Left ventricle myocardium inferior (tissue), 1 donor: Measurements from ENCODE around the gene DAD1. TPM values are rescaled to one million over a fixed set of nuclear protein-coding genes. Genes with fewer than 3 reads are reported as not detected.
A peak's percentile ranks its signal among the peaks of the same experiment; 100 is the strongest.

ENCODE experiments used
- DNase-seq: peaks from one replicate; pipeline ENCODE4 v3.0.0-alpha.2; 2020
- H3K27ac ChIP-seq: fragments of 200-600 bp; replicated peaks from 2 replicates; pipeline ENCODE4 v1.8.0; 2021
- H3K27me3 ChIP-seq: fragments of 200-600 bp; 2 replicates; pipeline ENCODE4 v1.8.0; 2021; ENCODE audit warnings: low read depth
- H3K36me3 ChIP-seq: fragments of 200-600 bp; 2 replicates; pipeline ENCODE4 v1.8.0; 2021
- H3K4me1 ChIP-seq: fragments of 200-600 bp; 2 replicates; pipeline ENCODE4 v1.8.0; 2021
- H3K4me3 ChIP-seq: fragments of 200-600 bp; 2 replicates; pipeline ENCODE4 v1.8.0; 2021; ENCODE audit warnings: mild to moderate bottlenecking, moderate library complexity
- H3K9me3 ChIP-seq: fragments of 200-600 bp; replicated peaks from 2 replicates; pipeline ENCODE4 v1.8.0; 2021
- CTCF ChIP-seq: fragments of 200-600 bp; IDR thresholded peaks from 2 replicates; pipeline ENCODE4 v1.8.0; 2021; ENCODE audit warnings: antibody characterized with exemption, mild to moderate bottlenecking, borderline replicate concordance
- intact Hi-C: fragments of 100-400 bp; cut with micrococcal nuclease; formaldehyde crosslinking; loops from one replicate; pipeline ENCODE4 v1.11.0; 2022
- total RNA-seq: library from RNA; stranded (reverse); fragmentation: NEBNext Ultra II Directional; extraction: Animal tissue kit (Norgen Biotek cat#: 25700); gene quantifications from one replicate; pipeline ENCODE4 v1.2.1, GENCODE V29; 2021
- donor health status: DM: no; HTN: yes; CAD: no; lungs with severe emphysema.

The DAD1 gene
- total RNA-seq, 1 donor from 2014 or later, result 118 TPM

- intact Hi-C loops, result no loop called here
- Histone ChIP-seq H3K27ac (peak overlapping the region; percentile 61), H3K9me3 (no peaks in the 10 kb centered on the region), H3K4me3 (no peak overlapping the region), H3K27me3 (no peaks in the 10 kb centered on the region), H3K36me3 (no peaks in the 10 kb centered on the region), H3K4me1 (peaks cover 32% of the 10 kb centered on the region)
- no peak for DNase-seq
- TF ChIP-seq CTCF, result no peak
Measured at GRCh38 chr14:22538671-22539228, 50.3 kb downstream of the DAD1 start.

GRCh38 chr14:22537436-22538310 is 51.4 kb downstream of the DAD1 start:
- no peak for DNase-seq
- H3K9me3 ChIP-seq, result no peaks in the 10 kb centered on the region
- peaks cover 39% of the 10 kb centered on the region for H3K4me1 ChIP-seq
- no peaks in the 10 kb centered on the region for H3K27me3 ChIP-seq
- no peak overlapping the region for H3K4me3 ChIP-seq
- TF ChIP-seq CTCF, result no peak
- H3K27ac ChIP-seq, result peak overlapping the region; percentile 61
- intact Hi-C loops, result no loop called here
- no peaks in the 10 kb centered on the region for H3K36me3 ChIP-seq

GRCh38 chr14:22536853-22537338 is 52.1 kb downstream of the DAD1 start:
- peaks cover 47% of the 10 kb centered on the region for H3K4me1 ChIP-seq
- intact Hi-C loops, result no loop called here
- H3K27ac ChIP-seq, result peak overlapping the region; percentile 61
- TF ChIP-seq CTCF, result no peak
- no peaks in the 10 kb centered on the region for H3K36me3 ChIP-seq
- no peak for DNase-seq
- H3K27me3 ChIP-seq, result no peaks in the 10 kb centered on the region
- H3K9me3 ChIP-seq, result no peaks in the 10 kb centered on the region
- no peak overlapping the region for H3K4me3 ChIP-seq

DNA sequence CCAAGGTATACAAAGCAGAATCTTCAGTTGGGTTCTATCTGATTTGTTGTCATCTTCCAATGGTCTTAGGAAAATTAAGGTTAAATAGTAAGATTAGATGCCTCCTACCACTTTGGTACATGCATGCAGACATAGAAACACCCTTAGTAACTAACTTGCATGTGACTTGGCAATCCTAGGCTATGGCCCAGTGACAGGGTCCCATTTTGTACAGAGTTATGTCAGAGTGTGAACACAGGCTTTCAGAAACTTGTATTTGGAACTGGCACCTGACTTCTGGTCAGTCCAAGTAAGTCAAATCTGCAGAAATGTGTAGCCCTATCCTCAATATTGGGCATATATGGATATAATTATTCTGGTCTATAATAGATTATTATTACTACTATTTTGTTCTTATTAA is 53.1 kb downstream of the DAD1 start:
- no peaks in the 10 kb centered on the region for H3K27me3 ChIP-seq
- H3K36me3 ChIP-seq, result no peaks in the 10 kb centered on the region
- peak overlapping the region; percentile 61 for H3K27ac ChIP-seq
- H3K9me3 ChIP-seq, result no peaks in the 10 kb centered on the region
- peaks cover 48% of the 10 kb centered on the region for H3K4me1 ChIP-seq
- intact Hi-C loops, result no loop called here
- H3K4me3 ChIP-seq, result no peak overlapping the region
- DNase-seq, result no peak
- TF ChIP-seq CTCF, result no peak

- H3K4me3 ChIP-seq, result no peak overlapping the region
- no peak overlapping the region for H3K27ac ChIP-seq
- intact Hi-C loops, result no loop called here
- no peak for TF ChIP-seq CTCF
- no peak for DNase-seq
- peaks cover 48% of the 10 kb centered on the region for H3K4me1 ChIP-seq
- no peaks in the 10 kb centered on the region for H3K27me3 ChIP-seq
- H3K9me3 ChIP-seq, result no peaks in the 10 kb centered on the region
- H3K36me3 ChIP-seq, result no peaks in the 10 kb centered on the region
Measured at GRCh38 chr14:22535126-22535525, 53.9 kb downstream of the DAD1 start.
